Ishikawa (cell line): ENCODE results near the gene KCNB1.

Experiments
- CEBPB ChIP-seq: IDR thresholded peaks from 2 replicates; pipeline ENCODE4 v1.6.1; 2012
- CREB1 ChIP-seq: IDR thresholded peaks from 2 replicates; pipeline ENCODE4 v1.6.1; 2012; ENCODE audit warnings: low read depth
- EGR1 ChIP-seq: IDR thresholded peaks from 2 replicates; pipeline ENCODE4 v1.6.1; 2012
- EP300 ChIP-seq: IDR thresholded peaks from 2 replicates; pipeline ENCODE4 v1.6.1; 2012; ENCODE audit warnings: borderline replicate concordance
- FOXM1 ChIP-seq: IDR thresholded peaks from 2 replicates; pipeline ENCODE4 v1.6.1; 2012; ENCODE audit warnings: low read depth, borderline replicate concordance
- NFIC ChIP-seq: IDR thresholded peaks from 2 replicates; pipeline ENCODE4 v1.6.1; 2012
- RAD21 ChIP-seq: IDR thresholded peaks from 2 replicates; pipeline ENCODE4 v1.6.1; 2012; ENCODE audit warnings: low read depth
- TAF1 ChIP-seq: IDR thresholded peaks from 2 replicates; pipeline ENCODE4 v1.6.1; 2012; ENCODE audit warnings: low read depth, mild to moderate bottlenecking
- TCF12 ChIP-seq: IDR thresholded peaks from 2 replicates; pipeline ENCODE4 v1.6.1; 2012; ENCODE audit warnings: low read depth
- TEAD4 ChIP-seq: IDR thresholded peaks from 2 replicates; pipeline ENCODE4 v1.6.1; 2012
- YY1 ChIP-seq: IDR thresholded peaks from 2 replicates; pipeline ENCODE4 v1.6.1; 2012; ENCODE audit warnings: low read depth
- ZBTB7A ChIP-seq: IDR thresholded peaks from 2 replicates; pipeline ENCODE4 v1.6.1; 2012; ENCODE audit warnings: low read depth
- TF ChIP-seq, protein P1 (sequence below): IDR thresholded peaks from 2 replicates; pipeline ENCODE4 v1.6.1; 2012; ENCODE audit warnings: low read depth, mild to moderate bottlenecking
- TF ChIP-seq, protein P2 (sequence below): IDR thresholded peaks from 2 replicates; pipeline ENCODE4 v1.6.1; 2012
- TF ChIP-seq, protein P3 (sequence below): IDR thresholded peaks from 2 replicates; pipeline ENCODE4 v1.6.1; 2012

The KCNB1 gene

DNA sequence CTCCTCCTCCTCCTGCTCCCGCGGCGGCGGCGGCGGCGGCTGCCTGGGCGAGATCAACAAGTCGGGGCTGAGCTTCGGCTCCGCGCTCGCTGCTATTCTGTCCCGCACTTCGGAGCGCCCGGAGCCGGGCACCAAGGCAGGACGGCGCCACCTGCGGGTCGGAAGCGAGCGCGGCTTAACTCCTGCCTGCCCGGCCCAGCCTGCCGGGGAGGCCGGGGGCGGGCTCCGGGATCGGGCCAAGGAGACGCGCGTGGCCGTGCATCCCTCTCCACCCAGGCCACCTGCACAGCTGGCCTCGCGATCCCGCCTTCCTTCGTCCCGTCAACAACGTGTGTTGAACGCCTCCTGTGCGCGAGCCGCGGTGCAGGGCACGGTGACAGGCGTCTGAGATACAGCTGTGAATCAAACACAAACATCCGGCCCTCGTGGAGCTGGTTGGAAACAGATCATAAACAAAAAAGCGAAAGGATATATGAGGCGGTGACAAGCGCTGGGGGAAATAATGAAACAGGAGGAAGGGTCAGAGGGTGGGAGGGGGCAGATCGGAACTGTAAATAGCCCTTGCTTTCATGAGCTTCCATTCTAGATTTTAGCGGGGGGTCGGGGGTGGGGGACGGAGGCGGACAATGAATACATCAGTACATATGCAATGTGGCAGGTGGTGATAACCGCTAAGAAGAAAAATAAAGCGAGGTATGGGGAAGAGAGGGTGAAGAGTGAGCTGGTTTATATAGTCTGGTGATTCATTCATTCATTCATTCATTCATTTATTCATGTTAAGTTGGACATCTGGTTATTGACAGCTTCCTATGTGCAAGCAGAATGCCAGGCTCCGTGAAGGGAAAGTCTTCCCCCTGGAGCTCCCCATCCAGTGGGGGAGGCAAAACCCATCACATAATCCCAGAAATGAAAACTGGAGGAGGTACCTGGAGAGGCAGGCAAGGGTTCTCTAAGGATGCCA, 2.0 kb upstream of the KCNB1 start:
- TF ChIP-seq, protein P1, sequence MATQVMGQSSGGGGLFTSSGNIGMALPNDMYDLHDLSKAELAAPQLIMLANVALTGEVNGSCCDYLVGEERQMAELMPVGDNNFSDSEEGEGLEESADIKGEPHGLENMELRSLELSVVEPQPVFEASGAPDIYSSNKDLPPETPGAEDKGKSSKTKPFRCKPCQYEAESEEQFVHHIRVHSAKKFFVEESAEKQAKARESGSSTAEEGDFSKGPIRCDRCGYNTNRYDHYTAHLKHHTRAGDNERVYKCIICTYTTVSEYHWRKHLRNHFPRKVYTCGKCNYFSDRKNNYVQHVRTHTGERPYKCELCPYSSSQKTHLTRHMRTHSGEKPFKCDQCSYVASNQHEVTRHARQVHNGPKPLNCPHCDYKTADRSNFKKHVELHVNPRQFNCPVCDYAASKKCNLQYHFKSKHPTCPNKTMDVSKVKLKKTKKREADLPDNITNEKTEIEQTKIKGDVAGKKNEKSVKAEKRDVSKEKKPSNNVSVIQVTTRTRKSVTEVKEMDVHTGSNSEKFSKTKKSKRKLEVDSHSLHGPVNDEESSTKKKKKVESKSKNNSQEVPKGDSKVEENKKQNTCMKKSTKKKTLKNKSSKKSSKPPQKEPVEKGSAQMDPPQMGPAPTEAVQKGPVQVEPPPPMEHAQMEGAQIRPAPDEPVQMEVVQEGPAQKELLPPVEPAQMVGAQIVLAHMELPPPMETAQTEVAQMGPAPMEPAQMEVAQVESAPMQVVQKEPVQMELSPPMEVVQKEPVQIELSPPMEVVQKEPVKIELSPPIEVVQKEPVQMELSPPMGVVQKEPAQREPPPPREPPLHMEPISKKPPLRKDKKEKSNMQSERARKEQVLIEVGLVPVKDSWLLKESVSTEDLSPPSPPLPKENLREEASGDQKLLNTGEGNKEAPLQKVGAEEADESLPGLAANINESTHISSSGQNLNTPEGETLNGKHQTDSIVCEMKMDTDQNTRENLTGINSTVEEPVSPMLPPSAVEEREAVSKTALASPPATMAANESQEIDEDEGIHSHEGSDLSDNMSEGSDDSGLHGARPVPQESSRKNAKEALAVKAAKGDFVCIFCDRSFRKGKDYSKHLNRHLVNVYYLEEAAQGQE = 0 out of 2 replicates have a peak, but pooled peaks have one; percentile 47
- peak; percentile 73 for TF ChIP-seq RAD21
- TF ChIP-seq TCF12 = no peak

DNA sequence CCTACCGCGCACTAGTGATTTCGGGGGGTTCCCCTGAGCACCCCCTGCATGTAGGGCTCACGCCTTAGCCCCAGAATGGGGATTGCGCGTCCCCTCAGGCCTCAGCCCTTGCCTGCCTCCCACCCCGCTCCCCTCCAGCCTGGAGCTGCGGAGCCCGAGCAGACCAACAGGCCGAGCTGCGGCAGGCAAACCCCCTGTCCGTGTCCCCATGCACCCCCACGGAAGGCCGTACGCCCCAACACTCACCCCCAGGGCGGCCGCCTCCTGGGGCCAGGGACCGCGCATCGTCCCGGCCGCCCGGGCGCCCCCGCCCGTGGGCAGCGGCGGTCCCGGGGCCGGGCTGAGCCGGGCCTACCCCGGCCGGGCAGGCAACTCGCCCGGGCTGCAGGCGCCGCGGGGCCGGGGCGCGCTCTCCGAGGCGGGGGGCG, 1.2 kb upstream of the KCNB1 start:
- TF ChIP-seq, protein P2, sequence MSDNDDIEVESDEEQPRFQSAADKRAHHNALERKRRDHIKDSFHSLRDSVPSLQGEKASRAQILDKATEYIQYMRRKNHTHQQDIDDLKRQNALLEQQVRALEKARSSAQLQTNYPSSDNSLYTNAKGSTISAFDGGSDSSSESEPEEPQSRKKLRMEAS = no peak
- TF ChIP-seq TAF1 = no peak
- TF ChIP-seq EGR1 = no peak
- TF ChIP-seq RAD21 = no peak

DNA sequence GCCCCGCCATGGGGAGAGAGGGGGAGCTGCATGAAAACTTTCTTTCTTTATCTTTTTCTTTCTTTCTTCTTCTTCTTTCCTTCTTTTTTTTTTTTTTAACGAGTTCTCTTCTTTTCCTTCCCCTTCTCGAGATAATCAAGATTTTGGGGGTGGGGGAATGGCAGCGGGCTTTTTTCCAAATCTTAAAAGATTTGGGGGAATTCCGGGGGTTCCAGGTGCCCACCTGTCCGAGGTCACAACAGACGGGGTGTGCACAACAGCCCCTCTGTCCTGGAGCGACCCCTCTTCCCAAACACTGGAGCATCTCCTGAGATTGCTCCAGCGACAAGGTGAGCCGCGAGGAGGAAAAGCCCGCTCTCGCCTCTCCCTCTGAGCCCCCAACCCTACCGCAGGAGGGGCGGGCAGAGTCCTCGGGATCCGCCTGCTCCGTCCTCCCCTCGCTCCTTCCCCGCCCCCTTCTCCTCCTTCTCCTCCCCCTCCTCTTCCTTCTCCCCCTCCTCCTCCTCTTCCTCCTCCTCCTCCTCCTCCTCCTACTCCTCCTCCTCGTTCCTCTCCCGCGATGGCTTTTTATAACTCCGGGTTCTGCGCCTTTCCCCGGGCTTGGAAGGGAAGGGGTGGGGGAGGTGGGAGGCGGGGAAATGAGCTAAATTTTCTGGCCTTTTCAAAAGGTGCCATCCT, 689 bp upstream of the KCNB1 start:
- no peak for TF ChIP-seq TEAD4
- no peak for TF ChIP-seq CREB1
- TF ChIP-seq EP300 = no peak
- TF ChIP-seq, protein P3, sequence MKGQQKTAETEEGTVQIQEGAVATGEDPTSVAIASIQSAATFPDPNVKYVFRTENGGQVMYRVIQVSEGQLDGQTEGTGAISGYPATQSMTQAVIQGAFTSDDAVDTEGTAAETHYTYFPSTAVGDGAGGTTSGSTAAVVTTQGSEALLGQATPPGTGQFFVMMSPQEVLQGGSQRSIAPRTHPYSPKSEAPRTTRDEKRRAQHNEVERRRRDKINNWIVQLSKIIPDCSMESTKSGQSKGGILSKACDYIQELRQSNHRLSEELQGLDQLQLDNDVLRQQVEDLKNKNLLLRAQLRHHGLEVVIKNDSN = no peak
- TF ChIP-seq TAF1 = no peak
- TF ChIP-seq CEBPB = no peak
- TF ChIP-seq NFIC = no peak
- TF ChIP-seq, protein P1 = no peak
- no peak for TF ChIP-seq YY1
- TF ChIP-seq FOXM1 = no peak
- no peak for TF ChIP-seq RAD21
- TF ChIP-seq EGR1 = no peak
- TF ChIP-seq ZBTB7A = no peak
- no peak for TF ChIP-seq TCF12
- TF ChIP-seq, protein P2 = no peak

DNA sequence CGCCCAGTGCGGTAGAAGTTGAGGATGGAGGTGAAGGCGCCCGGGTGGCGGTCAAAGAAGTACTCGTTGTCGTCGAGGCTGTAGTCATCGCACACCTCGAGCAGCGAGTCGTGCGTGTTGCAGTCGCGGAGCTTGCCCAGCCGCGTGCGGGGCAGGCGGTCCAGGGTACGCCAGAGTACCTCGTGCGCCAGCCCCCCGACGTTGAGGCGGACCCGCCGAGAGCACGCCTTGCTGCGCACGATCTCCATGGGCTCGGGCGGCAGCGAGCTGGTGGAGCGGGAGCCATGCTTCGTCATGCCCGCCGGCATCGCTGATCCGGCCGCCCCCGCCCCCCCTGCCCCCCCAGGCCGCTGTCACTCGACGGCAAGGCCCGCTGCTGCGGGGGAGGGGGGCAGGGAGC, 295 bp downstream of the KCNB1 start:
- TF ChIP-seq TAF1 (no peak), TEAD4 (no peak), YY1 (no peak), TCF12 (no peak), EP300 (no peak), RAD21 (no peak), CREB1 (no peak), CEBPB (no peak)
- TF ChIP-seq, protein P2 = no peak
- TF ChIP-seq, protein P3 = no peak
- TF ChIP-seq, protein P1 = no peak
